WTC11 (cell line): ENCODE data around the gene PIGV. TPM values are rescaled to one million over a fixed set of nuclear protein-coding genes. Genes with fewer than 3 reads are reported as not detected.

Experiments
- ATAC-seq: fragments of 200-7000 bp; cut with Tn5 transposase; 2 replicates; pipeline ENCODE4 v1.10.0; 2021; ENCODE audit warnings: mild to moderate bottlenecking, moderate library complexity
- CTCF ChIA-PET: fragments of 300-600 bp; sonication (Branson Sonifier 250); formaldehyde crosslinking; loops from one replicate; lab custom pipeline; 2021; ENCODE audit warnings: antibody characterized with exemption; lab: Charles Lee
- POLR2A ChIA-PET: fragments of 350-600 bp; sonication (Branson Sonifier 250); formaldehyde crosslinking; loops from one replicate; lab custom pipeline; 2021; ENCODE audit warnings: antibody characterized with exemption; lab: Charles Lee
- DNase-seq: peaks from one replicate; pipeline ENCODE4 v3.0.0; 2021; ENCODE audit warnings: low spot score
- H3K27ac Mint-ChIP-seq: 2 replicates; pipeline ENCODE4 v1.8.0; 2021; ENCODE audit warnings: mixed read lengths
- H3K27me3 Mint-ChIP-seq: 2 replicates; pipeline ENCODE4 v1.8.0; 2021; ENCODE audit warnings: low read depth, mild to moderate bottlenecking, moderate library complexity, mixed read lengths
- H3K36me3 Mint-ChIP-seq: 2 replicates; pipeline ENCODE4 v1.8.0; 2021; ENCODE audit warnings: mixed read lengths
- H3K4me1 Mint-ChIP-seq: 2 replicates; pipeline ENCODE4 v1.8.0; 2022; ENCODE audit warnings: mixed read lengths
- H3K4me3 Mint-ChIP-seq: 2 replicates; pipeline ENCODE4 v1.8.0; 2021; ENCODE audit warnings: mild to moderate bottlenecking, moderate library complexity, mixed read lengths
- H3K9me3 Mint-ChIP-seq: 2 replicates; pipeline ENCODE4 v1.8.0; 2021; ENCODE audit warnings: mixed read lengths
- ARID4B ChIP-seq: sonication (generic); formaldehyde crosslinking; IDR thresholded peaks from 2 replicates; pipeline ENCODE4 v1.8.0; 2023; ENCODE audit warnings: missing genetic modification reagents, mild to moderate bottlenecking, borderline replicate concordance
- ATF2 ChIP-seq: sonication (generic); formaldehyde crosslinking; IDR thresholded peaks from 2 replicates; pipeline ENCODE4 v1.8.1; 2022; ENCODE audit warnings: low read depth, missing genetic modification reagents, borderline replicate concordance
- ATF3 ChIP-seq: sonication (generic); formaldehyde crosslinking; conservative IDR thresholded peaks from 2 replicates; pipeline ENCODE4 v1.8.1; 2022; ENCODE audit warnings: mild to moderate bottlenecking, missing genetic modification reagents
- CDX4 ChIP-seq: fragments of 250-450 bp; sonication (Bioruptor Pico); IDR thresholded peaks from 2 replicates; pipeline ENCODE4 v1.9.0; 2021; ENCODE audit warnings: moderate library complexity, mild to moderate bottlenecking, inconsistent platforms, borderline replicate concordance
- CTCF ChIP-seq: fragments of 200-600 bp; IDR thresholded peaks from 2 replicates; pipeline ENCODE4 v1.8.0; 2022; ENCODE audit warnings: antibody characterized with exemption
- E2F4 ChIP-seq: sonication (generic); formaldehyde crosslinking; IDR thresholded peaks from 2 replicates; pipeline ENCODE4 v1.8.1; 2022; ENCODE audit warnings: low read depth, mild to moderate bottlenecking, moderate library complexity, missing genetic modification reagents, borderline replicate concordance
- JAZF1 ChIP-seq: fragments of 250-450 bp; sonication (Bioruptor Pico); IDR thresholded peaks from 2 replicates; pipeline ENCODE4 v1.9.0; 2021; ENCODE audit warnings: moderate library complexity, mild to moderate bottlenecking, inconsistent platforms
- KAT7 ChIP-seq: sonication (generic); formaldehyde crosslinking; IDR thresholded peaks from 2 replicates; pipeline ENCODE4 v1.8.1; 2023; ENCODE audit warnings: missing genetic modification reagents, mild to moderate bottlenecking, borderline replicate concordance
- NFE2L1 ChIP-seq: sonication (generic); formaldehyde crosslinking; IDR thresholded peaks from 2 replicates; pipeline ENCODE4 v1.8.1; 2023; ENCODE audit warnings: missing genetic modification reagents
- PRRX2 ChIP-seq: fragments of 250-450 bp; sonication (Bioruptor Pico); IDR thresholded peaks from 2 replicates; pipeline ENCODE4 v1.8.0; 2021; ENCODE audit warnings: mild to moderate bottlenecking
- SOX15 ChIP-seq: fragments of 250-450 bp; sonication (Bioruptor Pico); IDR thresholded peaks from 2 replicates; pipeline ENCODE4 v1.9.0; 2021; ENCODE audit warnings: mild to moderate bottlenecking
- ZBTB21 ChIP-seq: sonication (generic); formaldehyde crosslinking; IDR thresholded peaks from 2 replicates; pipeline ENCODE4 v1.8.1; 2023; ENCODE audit warnings: mild to moderate bottlenecking, missing genetic modification reagents, borderline replicate concordance
- ZNF138 ChIP-seq: sonication (generic); formaldehyde crosslinking; conservative IDR thresholded peaks from 2 replicates; pipeline ENCODE4 v1.8.1; 2022; ENCODE audit warnings: mild to moderate bottlenecking, moderate library complexity, missing genetic modification reagents
- ZNF396 ChIP-seq: fragments of 250-450 bp; sonication (Bioruptor Pico); IDR thresholded peaks from 2 replicates; pipeline ENCODE4 v1.8.0; 2021; ENCODE audit warnings: mild to moderate bottlenecking, moderate library complexity, borderline replicate concordance
- total RNA-seq: library from RNA; stranded (reverse); gene quantifications from 3 replicates; pipeline ENCODE4 v1.2.3, GENCODE V29; 2021

PIGV gene
- total RNA-seq, 1 experiment from 2014 or later: 15.0 TPM

GRCh38 chr1:26754086-26754874, 33.5 kb upstream of the PIGV start:
- ATAC-seq: no peak
- DNase-seq: no peak
- no peak for TF ChIP-seq ATF3
- TF ChIP-seq, all 79 proteins: peak for 0
- peaks cover 65% of the 10 kb centered on the region for H3K36me3 Mint-ChIP-seq
- POLR2A ChIA-PET: no interaction called here
- H3K27ac Mint-ChIP-seq: no peak overlapping the region
- no peaks in the 10 kb centered on the region for H3K4me1 Mint-ChIP-seq
- H3K9me3 Mint-ChIP-seq: no peaks in the 10 kb centered on the region
- CTCF ChIA-PET: no interaction called here
- H3K27me3 Mint-ChIP-seq: no peaks in the 10 kb centered on the region
- no peak overlapping the region for H3K4me3 Mint-ChIP-seq

- H3K27ac Mint-ChIP-seq: no peak overlapping the region
- peaks cover 62% of the 10 kb centered on the region for H3K36me3 Mint-ChIP-seq
- no peak for TF ChIP-seq ARID4B (CRISPR knock-in tag)
- TF ChIP-seq ZNF138 (CRISPR knock-in tag): no peak
- no peak for TF ChIP-seq CTCF
- TF ChIP-seq JAZF1: no peak
- no peak for TF ChIP-seq PRRX2 (CRISPR knock-in tag)
- TF ChIP-seq KAT7 (CRISPR knock-in tag): no peak
- TF ChIP-seq ZNF396 (CRISPR knock-in tag): no peak
- no peak for TF ChIP-seq ZBTB21 (CRISPR knock-in tag)
- no peak for TF ChIP-seq CDX4 (CRISPR knock-in tag)
- no peak for TF ChIP-seq ATF2
- TF ChIP-seq ATF3: no peak
- no peak for TF ChIP-seq SOX15
- TF ChIP-seq NFE2L1: no peak
- no peak for TF ChIP-seq E2F4 (CRISPR knock-in tag)
- no peak for ATAC-seq
- H3K4me3 Mint-ChIP-seq: no peak overlapping the region
- H3K27me3 Mint-ChIP-seq: no peaks in the 10 kb centered on the region
- no peak for DNase-seq
- ChIA-PET POLR2A (no interaction called here), CTCF (interaction anchor here (1.3 kb wide), 1 partner anchor 30 kb away, joined by 5 read pairs; no protein-coding TSS in a partner anchor)
- H3K9me3 Mint-ChIP-seq: no peaks in the 10 kb centered on the region
- no peaks in the 10 kb centered on the region for H3K4me1 Mint-ChIP-seq
These were observed 29.4 kb upstream of the PIGV start for GRCh38 chr1:26758358-26758757.
